H9 (cell line): ENCODE results near the gene UPK3A. TPM values are rescaled to one million over a fixed set of nuclear protein-coding genes. Genes with fewer than 3 reads are reported as not detected.

ENCODE experiments used
- DNase-seq: peaks from one replicate; pipeline ENCODE4 v3.0.0-alpha.2; 2017
- H2AFZ ChIP-seq: one replicate; pipeline ENCODE4 v1.6.1; 2013; ENCODE audit warnings: mild to moderate bottlenecking, low read length, control low read depth, moderate library complexity
- H2AK5ac ChIP-seq: 2 replicates; pipeline ENCODE4 v1.6.1; 2013; ENCODE audit warnings: low read length, control low read depth, mixed read lengths; ENCODE audit not compliant: insufficient read length
- H2BK120ac ChIP-seq: one replicate; pipeline ENCODE4 v1.6.1; 2013; ENCODE audit warnings: low read depth, mild to moderate bottlenecking, low read length, control low read depth, inconsistent platforms; ENCODE audit not compliant: poor library complexity, severe bottlenecking
- H2BK12ac ChIP-seq: 2 replicates; pipeline ENCODE4 v1.6.1; 2013; ENCODE audit warnings: low read length, control low read depth, mixed read lengths, low read depth; ENCODE audit not compliant: insufficient read length
- H2BK15ac ChIP-seq: 2 replicates; pipeline ENCODE4 v1.6.1; 2013; ENCODE audit warnings: low read depth, low read length, control low read depth
- H2BK20ac ChIP-seq: one replicate; pipeline ENCODE4 v1.6.1; 2013; ENCODE audit warnings: low read depth, mild to moderate bottlenecking, low read length, control low read depth, inconsistent platforms; ENCODE audit not compliant: poor library complexity, severe bottlenecking
- H2BK5ac ChIP-seq: 2 replicates; pipeline ENCODE4 v1.6.1; 2013; ENCODE audit warnings: low read length, control low read depth, mixed read lengths; ENCODE audit not compliant: insufficient read length
- H3K14ac ChIP-seq: 2 replicates; pipeline ENCODE4 v1.6.1; 2013; ENCODE audit warnings: low read length, control low read depth; ENCODE audit not compliant: insufficient read depth
- H3K18ac ChIP-seq: 2 replicates; pipeline ENCODE4 v1.6.1; 2013; ENCODE audit warnings: low read depth, mild to moderate bottlenecking, mixed read lengths, low read length, control low read depth; ENCODE audit not compliant: insufficient read length
- H3K23ac ChIP-seq: 2 replicates; pipeline ENCODE4 v1.6.1; 2013; ENCODE audit warnings: low read length, control low read depth, mixed read lengths, low read depth; ENCODE audit not compliant: insufficient read length
- H3K23me2 ChIP-seq: 2 replicates; pipeline ENCODE4 v1.6.1; 2013; ENCODE audit warnings: low read depth, mild to moderate bottlenecking, mixed read lengths, low read length, control low read depth; ENCODE audit not compliant: insufficient read length, poor library complexity, severe bottlenecking
- H3K27ac ChIP-seq: 2 replicates; pipeline ENCODE4 v1.5.1; 2013; ENCODE audit warnings: low read length, control low read depth, mixed read lengths, low read depth; ENCODE audit not compliant: insufficient read length
- H3K27me3 ChIP-seq: 2 replicates; pipeline ENCODE4 v1.6.1; 2013; ENCODE audit warnings: low read length, control low read depth, inconsistent platforms; ENCODE audit not compliant: insufficient read depth
- H3K4ac ChIP-seq: 2 replicates; pipeline ENCODE4 v1.6.1; 2013; ENCODE audit warnings: low read depth, mild to moderate bottlenecking, control low read depth, inconsistent platforms, low read length, moderate library complexity
- H3K4me1 ChIP-seq: 2 replicates; pipeline ENCODE4 v1.6.1; 2013; ENCODE audit warnings: low read length, control low read depth, inconsistent platforms; ENCODE audit not compliant: insufficient read depth
- H3K4me2 ChIP-seq: 2 replicates; pipeline ENCODE4 v1.6.1; 2013; ENCODE audit warnings: low read length, control low read depth, mixed read lengths; ENCODE audit not compliant: insufficient read length, insufficient read depth
- H3K56ac ChIP-seq: 2 replicates; pipeline ENCODE4 v1.6.1; 2013; ENCODE audit warnings: low read depth, mild to moderate bottlenecking, mixed read lengths, low read length, control low read depth; ENCODE audit not compliant: insufficient read length
- H3K79me1 ChIP-seq: 2 replicates; pipeline ENCODE4 v1.6.1; 2013; ENCODE audit warnings: low read depth, mild to moderate bottlenecking, moderate library complexity, low read length, control low read depth, inconsistent platforms; ENCODE audit not compliant: insufficient read depth, poor library complexity, severe bottlenecking
- H3K79me2 ChIP-seq: 2 replicates; pipeline ENCODE4 v1.6.1; 2013; ENCODE audit warnings: low read length, control low read depth, inconsistent platforms; ENCODE audit not compliant: insufficient read depth
- H3K9ac ChIP-seq: 2 replicates; pipeline ENCODE4 v1.6.1; 2013; ENCODE audit warnings: low read length, control low read depth, mixed read lengths; ENCODE audit not compliant: insufficient read length; ENCODE audit errors: extremely low read depth
- H3K9me3 ChIP-seq: one replicate; pipeline ENCODE4 v1.6.1; 2013; ENCODE audit warnings: low read depth, low read length, inconsistent platforms; ENCODE audit not compliant: control insufficient read depth
- H3T11ph ChIP-seq: one replicate; pipeline ENCODE4 v1.6.1; 2013; ENCODE audit warnings: mild to moderate bottlenecking, low read length, control low read depth, inconsistent platforms
- H4K20me1 ChIP-seq: one replicate; pipeline ENCODE4 v1.6.1; 2013; ENCODE audit not compliant: control insufficient read depth, insufficient read length, insufficient read depth
- H4K5ac ChIP-seq: 2 replicates; pipeline ENCODE4 v1.6.1; 2013; ENCODE audit warnings: low read depth, mild to moderate bottlenecking, mixed read lengths, low read length, control low read depth; ENCODE audit not compliant: insufficient read length
- H4K8ac ChIP-seq: replicated peaks from 2 replicates; pipeline ENCODE4 v1.6.1; 2013; ENCODE audit warnings: low read length, control low read depth, mixed read lengths, low read depth; ENCODE audit not compliant: insufficient read length
- H4K91ac ChIP-seq: 2 replicates; pipeline ENCODE4 v1.6.1; 2013; ENCODE audit warnings: low read depth, mild to moderate bottlenecking, moderate library complexity, mixed read lengths, low read length, control low read depth; ENCODE audit not compliant: insufficient read length
- H3K27ac Mint-ChIP-seq, 3 experiments: 2 replicates in 2 of 3; 3 replicates in 1 of 3; pipeline ENCODE4 v1.8.0; 2020 to 2021; ENCODE audit warnings: mixed read lengths in 3 of 3, mild to moderate bottlenecking in 1 of 3, moderate library complexity in 1 of 3
- H3K27me3 Mint-ChIP-seq: 2 replicates; pipeline ENCODE4 v1.8.0; 2021; ENCODE audit warnings: low read depth, mild to moderate bottlenecking, moderate library complexity, mixed read lengths
- H3K36me3 Mint-ChIP-seq, 3 experiments: 2 replicates in 2 of 3; 3 replicates in 1 of 3; pipeline ENCODE4 v1.8.0; 2020 to 2021; ENCODE audit warnings: low read depth in 3 of 3, mixed read lengths in 3 of 3; ENCODE audit not compliant: insufficient read depth in 1 of 3
- H3K4me1 Mint-ChIP-seq, 2 experiments: 2 replicates each; pipeline ENCODE4 v1.8.0; 2020; ENCODE audit warnings: mixed read lengths in 2 of 2
- H3K4me3 Mint-ChIP-seq, 2 experiments: 2 replicates in 1 of 2; 3 replicates in 1 of 2; pipeline ENCODE4 v1.8.0; 2020 to 2021; ENCODE audit warnings: mild to moderate bottlenecking in 2 of 2, mixed read lengths in 2 of 2, moderate library complexity in 1 of 2
- H3K9me3 Mint-ChIP-seq, 2 experiments: 2 replicates in 1 of 2; 3 replicates in 1 of 2; pipeline ENCODE4 v1.8.0; 2020; ENCODE audit warnings: mild to moderate bottlenecking in 2 of 2, mixed read lengths in 2 of 2, moderate library complexity in 1 of 2
- CTCF ChIP-seq: fragments of 200-600 bp; sonication (generic); conservative IDR thresholded peaks from 3 replicates; pipeline ENCODE4 v1.8.0; 2021; ENCODE audit warnings: antibody characterized with exemption, mild to moderate bottlenecking
- WGBS: extraction: QIAGEN DNeasy Blood & Tissue Kit; methylation state at CpG from one replicate; pipeline ENCODE4 v1.1.7; 2013; ENCODE audit warnings: missing lambda C conversion rate, low lambda C conversion rate, mixed read lengths; ENCODE audit not compliant: insufficient read length; ENCODE audit errors: extremely low coverage; 5-methylcytosine and 5-hydroxymethylcytosine counted together
- total RNA-seq: library from RNA; stranded (reverse); gene quantifications from 2 replicates; pipeline ENCODE4 v1.2.1, GENCODE V29; 2021

Gene UPK3A
- total RNA-seq, 1 experiment from 2014 or later, result not detected

- Histone ChIP-seq H3K27me3 (no peaks in the 10 kb centered on the region), H2BK5ac (no peak overlapping the region), H3K79me1 (no peaks in the 10 kb centered on the region), H3K9ac (no peak overlapping the region), H3K9me3 (no peaks in the 10 kb centered on the region), H3K14ac (no peak overlapping the region), H2BK15ac (no peak overlapping the region), H3K4me2 (no peak overlapping the region), H2BK120ac (no peak overlapping the region), H4K91ac (no peak overlapping the region), H3K27ac (no peak overlapping the region), H3K4me1 (no peaks in the 10 kb centered on the region; the same call in 1 of the 2 replicates), H2AK5ac (no peak overlapping the region), H4K8ac (no peak overlapping the region), H3K23ac (no peak overlapping the region), H3K4ac (no peak overlapping the region), H3K79me2 (no peaks in the 10 kb centered on the region), H2BK12ac (no peak overlapping the region), H3K56ac (no peak overlapping the region), H4K5ac (no peak overlapping the region), H2AFZ (no peak overlapping the region), H3T11ph (no peak overlapping the region), H3K23me2 (no peaks in the 10 kb centered on the region), H2BK20ac (no peak overlapping the region), H3K18ac (no peak overlapping the region), H4K20me1 (no peaks in the 10 kb centered on the region)
- no peak for DNase-seq
- H3K27me3 Mint-ChIP-seq, result peaks cover 4% of the 10 kb centered on the region
- H3K4me1 Mint-ChIP-seq, result peaks cover 14% of the 10 kb centered on the region in 2 experiments
- no peaks in the 10 kb centered on the region for H3K9me3 Mint-ChIP-seq
- TF ChIP-seq CTCF, result no peak
- no peak overlapping the region for H3K4me3 Mint-ChIP-seq
- no peaks in the 10 kb centered on the region; a peak in 1 of 7 replicates for H3K36me3 Mint-ChIP-seq
- H3K27ac Mint-ChIP-seq, result no peak overlapping the region
- no CpG with 5 or more reads among the region's 8 CpGs for WGBS
Measured at GRCh38 chr22:45302751-45303150, 18.0 kb downstream of the UPK3A start.
